ENCODE measurements around the gene SH3BP4. TPM values are rescaled to one million over a fixed set of nuclear protein-coding genes. Genes with fewer than 3 reads are reported as not detected.

The SH3BP4 gene, protein sequence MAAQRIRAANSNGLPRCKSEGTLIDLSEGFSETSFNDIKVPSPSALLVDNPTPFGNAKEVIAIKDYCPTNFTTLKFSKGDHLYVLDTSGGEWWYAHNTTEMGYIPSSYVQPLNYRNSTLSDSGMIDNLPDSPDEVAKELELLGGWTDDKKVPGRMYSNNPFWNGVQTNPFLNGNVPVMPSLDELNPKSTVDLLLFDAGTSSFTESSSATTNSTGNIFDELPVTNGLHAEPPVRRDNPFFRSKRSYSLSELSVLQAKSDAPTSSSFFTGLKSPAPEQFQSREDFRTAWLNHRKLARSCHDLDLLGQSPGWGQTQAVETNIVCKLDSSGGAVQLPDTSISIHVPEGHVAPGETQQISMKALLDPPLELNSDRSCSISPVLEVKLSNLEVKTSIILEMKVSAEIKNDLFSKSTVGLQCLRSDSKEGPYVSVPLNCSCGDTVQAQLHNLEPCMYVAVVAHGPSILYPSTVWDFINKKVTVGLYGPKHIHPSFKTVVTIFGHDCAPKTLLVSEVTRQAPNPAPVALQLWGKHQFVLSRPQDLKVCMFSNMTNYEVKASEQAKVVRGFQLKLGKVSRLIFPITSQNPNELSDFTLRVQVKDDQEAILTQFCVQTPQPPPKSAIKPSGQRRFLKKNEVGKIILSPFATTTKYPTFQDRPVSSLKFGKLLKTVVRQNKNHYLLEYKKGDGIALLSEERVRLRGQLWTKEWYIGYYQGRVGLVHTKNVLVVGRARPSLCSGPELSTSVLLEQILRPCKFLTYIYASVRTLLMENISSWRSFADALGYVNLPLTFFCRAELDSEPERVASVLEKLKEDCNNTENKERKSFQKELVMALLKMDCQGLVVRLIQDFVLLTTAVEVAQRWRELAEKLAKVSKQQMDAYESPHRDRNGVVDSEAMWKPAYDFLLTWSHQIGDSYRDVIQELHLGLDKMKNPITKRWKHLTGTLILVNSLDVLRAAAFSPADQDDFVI
- 10 to 100 TPM in 1 of 2 donors, 1 to 10 TPM in 1; 4.1 to 18.4 TPM for total RNA-seq
- 10 to 100 TPM in 1 of 2 donors, 1 to 10 TPM in 1; 9.2 to 15.3 TPM for polyA plus RNA-seq

GRCh38 chr2:234951664-234952269 is at the start of gene SH3BP4:
Gene SH3BP4, plus strand, starts transcription at chr2:234952017. Its CDS starts 82,986 bp downstream, at chr2:235035003.
- H3K4me1 ChIP-seq (ENCODE audit: control insufficient read depth in 4 of 4, insufficient read depth in 4 of 4, low read length in 3 of 4), result peaks cover 0 to 28% (median 18%) of the 10 kb centered on the region in 4 donors
- 1% methylated on average over 86 of the region's 88 CpGs for WGBS
- H3K36me3 ChIP-seq (ENCODE audit: control insufficient read depth in 4 of 4, insufficient read depth in 3 of 4, low read depth in 1 of 4, low read length in 3 of 4), result no peaks in the 10 kb centered on the region
- no peaks in the 10 kb centered on the region for H3K9me3 ChIP-seq (ENCODE audit: control insufficient read depth in 4 of 4, low read length in 3 of 4)
- peak within 1 kb of the TSS; percentile 73 to 92 (median 80) for H3K4me3 ChIP-seq (ENCODE audit: low read depth in 1 of 3, low read length in 3 of 3)
- peak; percentile 82 for DNase-seq (ENCODE audit: low spot score)
- peak within 1 kb of the TSS; percentile 90 to 99 for H3K9ac ChIP-seq (ENCODE audit: low read depth in 1 of 2, low read length in 2 of 2)
- TF ChIP-seq HNF4A (conservative IDR thresholded peaks at IDR 0.05) (no peak), RXRA (IDR thresholded peaks at IDR 0.05) (no peak), FOXA2 (IDR thresholded peaks at IDR 0.05) (no peak), REST (IDR thresholded peaks at IDR 0.05) (no peak), JUND (IDR thresholded peaks at IDR 0.05) (no peak), FOXA1 (IDR thresholded peaks at IDR 0.05) (no peak), SP1 (IDR thresholded peaks at IDR 0.05) (no peak), GABPA (IDR thresholded peaks at IDR 0.05 in 1 of 2, conservative IDR thresholded peaks at IDR 0.05 in 1 of 2) (no peak)
- no peaks in the 10 kb centered on the region for H3K27me3 ChIP-seq (ENCODE audit: control insufficient read depth in 4 of 4, insufficient read depth in 4 of 4, low read length in 3 of 4)
- H3K27ac ChIP-seq (ENCODE audit: low read depth in 1 of 2, low read length in 2 of 2), result peak within 1 kb of the TSS; percentile 79 to 89

DNA sequence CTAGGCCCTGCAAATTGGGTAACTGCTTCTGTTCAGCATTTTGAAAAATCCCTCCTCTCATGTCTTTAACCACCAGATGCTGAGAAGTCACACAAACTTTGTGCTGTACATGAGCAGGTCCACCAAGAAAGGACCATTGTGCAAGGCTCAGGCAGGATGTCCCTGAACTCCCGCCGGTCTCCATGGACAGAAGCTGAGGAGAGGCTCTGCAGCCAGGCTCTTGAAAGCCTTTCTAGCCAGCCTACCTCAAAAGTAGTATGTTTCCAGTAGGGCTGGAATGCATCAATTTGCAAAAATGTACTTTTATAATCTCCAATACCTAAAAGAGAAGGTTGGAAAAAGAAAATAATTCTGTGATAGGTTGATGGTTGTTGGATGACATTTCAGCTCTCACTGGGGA is 47.0 kb upstream of the SH3BP4 start:
- WGBS, result 96% methylated on average over 2 of the region's 2 CpGs
- Histone ChIP-seq H3K4me1 (ENCODE audit: control insufficient read depth in 4 of 4, insufficient read depth in 4 of 4, low read length in 3 of 4) (no peaks in the 10 kb centered on the region), H3K9ac (ENCODE audit: low read depth in 1 of 2, low read length in 2 of 2) (no peak overlapping the region), H3K27me3 (ENCODE audit: control insufficient read depth in 4 of 4, insufficient read depth in 4 of 4, low read length in 3 of 4) (no peaks in the 10 kb centered on the region), H3K27ac (ENCODE audit: low read depth in 1 of 2, low read length in 2 of 2) (no peak overlapping the region), H3K4me3 (ENCODE audit: low read depth in 1 of 3, low read length in 3 of 3) (no peak overlapping the region), H3K9me3 (ENCODE audit: control insufficient read depth in 4 of 4, low read length in 3 of 4) (no peaks in the 10 kb centered on the region), H3K36me3 (ENCODE audit: control insufficient read depth in 4 of 4, insufficient read depth in 3 of 4, low read depth in 1 of 4, low read length in 3 of 4) (no peaks in the 10 kb centered on the region)
- no peak for DNase-seq (ENCODE audit: low spot score)
- no peak for TF ChIP-seq TAF1 (conservative IDR thresholded peaks at IDR 0.05)
- TF ChIP-seq, protein P1, sequence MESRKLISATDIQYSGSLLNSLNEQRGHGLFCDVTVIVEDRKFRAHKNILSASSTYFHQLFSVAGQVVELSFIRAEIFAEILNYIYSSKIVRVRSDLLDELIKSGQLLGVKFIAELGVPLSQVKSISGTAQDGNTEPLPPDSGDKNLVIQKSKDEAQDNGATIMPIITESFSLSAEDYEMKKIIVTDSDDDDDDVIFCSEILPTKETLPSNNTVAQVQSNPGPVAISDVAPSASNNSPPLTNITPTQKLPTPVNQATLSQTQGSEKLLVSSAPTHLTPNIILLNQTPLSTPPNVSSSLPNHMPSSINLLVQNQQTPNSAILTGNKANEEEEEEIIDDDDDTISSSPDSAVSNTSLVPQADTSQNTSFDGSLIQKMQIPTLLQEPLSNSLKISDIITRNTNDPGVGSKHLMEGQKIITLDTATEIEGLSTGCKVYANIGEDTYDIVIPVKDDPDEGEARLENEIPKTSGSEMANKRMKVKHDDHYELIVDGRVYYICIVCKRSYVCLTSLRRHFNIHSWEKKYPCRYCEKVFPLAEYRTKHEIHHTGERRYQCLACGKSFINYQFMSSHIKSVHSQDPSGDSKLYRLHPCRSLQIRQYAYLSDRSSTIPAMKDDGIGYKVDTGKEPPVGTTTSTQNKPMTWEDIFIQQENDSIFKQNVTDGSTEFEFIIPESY (IDR thresholded peaks at IDR 0.05), result no peak
- TF ChIP-seq ATF3 (IDR thresholded peaks at IDR 0.05), result no peak
- no peak for TF ChIP-seq REST (IDR thresholded peaks at IDR 0.05)
- no peak for TF ChIP-seq FOXA2 (IDR thresholded peaks at IDR 0.05)
- TF ChIP-seq RAD21 (IDR thresholded peaks at IDR 0.05), result no peak
- TF ChIP-seq HNF4G (IDR thresholded peaks at IDR 0.05), result no peak
- no peak for TF ChIP-seq SP1 (IDR thresholded peaks at IDR 0.05)
- TF ChIP-seq, protein P2, sequence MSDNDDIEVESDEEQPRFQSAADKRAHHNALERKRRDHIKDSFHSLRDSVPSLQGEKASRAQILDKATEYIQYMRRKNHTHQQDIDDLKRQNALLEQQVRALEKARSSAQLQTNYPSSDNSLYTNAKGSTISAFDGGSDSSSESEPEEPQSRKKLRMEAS (IDR thresholded peaks at IDR 0.05), result no peak
- TF ChIP-seq, protein P3, sequence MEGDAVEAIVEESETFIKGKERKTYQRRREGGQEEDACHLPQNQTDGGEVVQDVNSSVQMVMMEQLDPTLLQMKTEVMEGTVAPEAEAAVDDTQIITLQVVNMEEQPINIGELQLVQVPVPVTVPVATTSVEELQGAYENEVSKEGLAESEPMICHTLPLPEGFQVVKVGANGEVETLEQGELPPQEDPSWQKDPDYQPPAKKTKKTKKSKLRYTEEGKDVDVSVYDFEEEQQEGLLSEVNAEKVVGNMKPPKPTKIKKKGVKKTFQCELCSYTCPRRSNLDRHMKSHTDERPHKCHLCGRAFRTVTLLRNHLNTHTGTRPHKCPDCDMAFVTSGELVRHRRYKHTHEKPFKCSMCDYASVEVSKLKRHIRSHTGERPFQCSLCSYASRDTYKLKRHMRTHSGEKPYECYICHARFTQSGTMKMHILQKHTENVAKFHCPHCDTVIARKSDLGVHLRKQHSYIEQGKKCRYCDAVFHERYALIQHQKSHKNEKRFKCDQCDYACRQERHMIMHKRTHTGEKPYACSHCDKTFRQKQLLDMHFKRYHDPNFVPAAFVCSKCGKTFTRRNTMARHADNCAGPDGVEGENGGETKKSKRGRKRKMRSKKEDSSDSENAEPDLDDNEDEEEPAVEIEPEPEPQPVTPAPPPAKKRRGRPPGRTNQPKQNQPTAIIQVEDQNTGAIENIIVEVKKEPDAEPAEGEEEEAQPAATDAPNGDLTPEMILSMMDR (IDR thresholded peaks at IDR 0.05; ENCODE audit: low read depth, low read length, missing input control), result no peak
- no peak for TF ChIP-seq YY1 (IDR thresholded peaks at IDR 0.05)
- no peak for TF ChIP-seq FOXA1 (IDR thresholded peaks at IDR 0.05)
- no peak for TF ChIP-seq NR2F2 (IDR thresholded peaks at IDR 0.05)
